Neuronal stem cell (in vitro differentiated cells): ENCODE data around the gene MFN2.
"Not testable (repeated sequence)": the region's sequence is repeated elsewhere in the genome, so short reads cannot be mapped to it uniquely, and the experiment has no call there.

Source experiments
- DNase-seq: peaks from one replicate; pipeline ENCODE4 v3.0.0-alpha.2; 2013; ENCODE audit warnings: low spot score
- H2AFZ ChIP-seq: one replicate; pipeline ENCODE4 v1.6.1; 2013; ENCODE audit warnings: mild to moderate bottlenecking, low read length, inconsistent platforms
- H2AK5ac ChIP-seq: 2 replicates; pipeline ENCODE4 v1.6.1; 2013; ENCODE audit warnings: low read depth, mild to moderate bottlenecking, inconsistent platforms, low read length, moderate library complexity, mixed read lengths
- H2BK120ac ChIP-seq: 2 replicates; pipeline ENCODE4 v1.6.1; 2013; ENCODE audit warnings: low read depth, mild to moderate bottlenecking, inconsistent platforms, low read length, moderate library complexity, mixed read lengths
- H2BK12ac ChIP-seq: one replicate; pipeline ENCODE4 v1.6.1; 2013; ENCODE audit warnings: low read length, inconsistent platforms
- H2BK15ac ChIP-seq: 2 replicates; pipeline ENCODE4 v1.6.1; 2013; ENCODE audit warnings: mild to moderate bottlenecking, low read length, inconsistent platforms, mixed read lengths
- H2BK5ac ChIP-seq: one replicate; pipeline ENCODE4 v1.6.1; 2013; ENCODE audit warnings: inconsistent platforms, mild to moderate bottlenecking, low read length, moderate library complexity
- H3K14ac ChIP-seq: one replicate; pipeline ENCODE4 v1.6.1; 2013; ENCODE audit warnings: low read length, inconsistent platforms
- H3K18ac ChIP-seq: 2 replicates; pipeline ENCODE4 v1.6.1; 2013; ENCODE audit warnings: low read length, inconsistent platforms
- H3K23ac ChIP-seq: 2 replicates; pipeline ENCODE4 v1.6.1; 2013; ENCODE audit warnings: low read depth, mild to moderate bottlenecking, mixed read lengths, low read length, inconsistent platforms; ENCODE audit not compliant: poor library complexity
- H3K27ac ChIP-seq: replicated peaks from 3 replicates; pipeline ENCODE4 v1.5.1; 2013; ENCODE audit warnings: low read length, inconsistent platforms
- H3K27me3 ChIP-seq, 3 experiments: 2 replicates each; pipeline ENCODE4 v1.6.1; 2013; ENCODE audit warnings: low read length in 3 of 3, mild to moderate bottlenecking in 2 of 3, inconsistent platforms in 1 of 3, low read depth in 1 of 3, mixed read lengths in 1 of 3, moderate library complexity in 1 of 3; ENCODE audit not compliant: control insufficient read depth in 3 of 3, insufficient read depth in 3 of 3
- H3K36me3 ChIP-seq, 2 donors: replicated peaks in 1 of 2; 2 replicates each; pipeline ENCODE4 v1.6.1; 2013; ENCODE audit warnings: low read length in 2 of 2; ENCODE audit not compliant: control insufficient read depth in 2 of 2, insufficient read depth in 2 of 2
- H3K4ac ChIP-seq: 2 replicates; pipeline ENCODE4 v1.6.1; 2013; ENCODE audit warnings: inconsistent platforms, mild to moderate bottlenecking, low read length, moderate library complexity
- H3K4me1 ChIP-seq, 2 donors: 1 replicate in 1 of 2; 2 replicates in 1 of 2; pipeline ENCODE4 v1.6.1; 2013; ENCODE audit warnings: low read length in 2 of 2, low read depth in 1 of 2; ENCODE audit not compliant: control insufficient read depth in 2 of 2, insufficient read depth in 1 of 2
- H3K4me2 ChIP-seq: one replicate; pipeline ENCODE4 v1.6.1; 2013; ENCODE audit warnings: mild to moderate bottlenecking, low read length, inconsistent platforms; ENCODE audit not compliant: insufficient read depth, poor library complexity, severe bottlenecking
- H3K4me3 ChIP-seq, 2 donors: 2 replicates each; pipeline ENCODE4 v1.5.1; 2013; ENCODE audit warnings: low read length in 2 of 2, mild to moderate bottlenecking in 2 of 2, inconsistent platforms in 1 of 2, moderate library complexity in 1 of 2
- H3K79me1 ChIP-seq: one replicate; pipeline ENCODE4 v1.6.1; 2013; ENCODE audit warnings: low read depth, mild to moderate bottlenecking, inconsistent platforms, low read length, moderate library complexity
- H3K9ac ChIP-seq: one replicate; pipeline ENCODE4 v1.6.1; 2013; ENCODE audit warnings: mild to moderate bottlenecking, low read depth, low read length, inconsistent platforms; ENCODE audit not compliant: poor library complexity
- H3K9me3 ChIP-seq, 2 donors: replicated peaks in 1 of 2; 2 replicates each; pipeline versions ENCODE3 to v1.6.1; 2013; ENCODE audit warnings: low read length in 2 of 2, mild to moderate bottlenecking in 2 of 2, inconsistent platforms in 1 of 2, low read depth in 1 of 2, mixed read lengths in 1 of 2, moderate library complexity in 1 of 2; ENCODE audit not compliant: control insufficient read depth in 2 of 2, insufficient read depth in 1 of 2
- H4K8ac ChIP-seq: one replicate; pipeline ENCODE4 v1.6.1; 2013; ENCODE audit warnings: low read depth, mild to moderate bottlenecking, inconsistent platforms, low read length, moderate library complexity
- H4K91ac ChIP-seq: one replicate; pipeline ENCODE4 v1.6.1; 2013; ENCODE audit warnings: low read length, low read depth, mild to moderate bottlenecking, inconsistent platforms; ENCODE audit not compliant: poor library complexity
- WGBS, 2 donors: extraction: QIAGEN DNeasy Blood & Tissue Kit; methylation state at CpG; one replicate each; pipeline ENCODE4 v1.1.7; 2013; ENCODE audit warnings: missing lambda C conversion rate in 2 of 2, mixed read lengths in 1 of 2; ENCODE audit not compliant: insufficient read length in 2 of 2, insufficient replicate concordance in 1 of 2; ENCODE audit errors: extremely low coverage in 2 of 2; 5-methylcytosine and 5-hydroxymethylcytosine counted together

The MFN2 gene

DNA sequence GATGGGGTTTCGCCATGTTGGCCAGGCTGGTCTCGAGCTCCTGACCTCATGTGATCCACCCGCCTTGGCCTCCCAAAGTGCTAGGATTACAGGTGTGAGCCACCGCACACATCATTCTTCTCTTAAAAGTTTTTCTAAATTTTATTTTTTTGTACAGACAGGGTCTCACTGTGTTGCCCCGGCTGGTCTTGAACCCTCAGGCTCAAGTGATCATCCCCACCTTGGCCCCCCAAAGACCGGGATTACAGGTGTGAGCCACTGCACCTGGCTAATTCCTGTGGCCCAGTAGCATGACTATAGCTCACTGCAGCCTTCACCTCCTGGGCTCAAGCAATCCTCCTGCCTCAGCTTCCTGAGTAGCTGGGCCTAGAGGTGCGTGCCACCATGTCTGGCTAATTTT is 40.5 kb upstream of the MFN2 start:
- WGBS, 2 donors, result no CpG with 5 or more reads among the region's 7 CpGs
- not testable (repeated sequence) for H3K4ac ChIP-seq, H2BK12ac ChIP-seq, H3K4me3 ChIP-seq, H4K8ac ChIP-seq, H3K23ac ChIP-seq, H3K4me2 ChIP-seq, H3K9me3 ChIP-seq, H2BK5ac ChIP-seq, H2AFZ ChIP-seq, H2BK120ac ChIP-seq, DNase-seq, H3K27me3 ChIP-seq, H3K79me1 ChIP-seq, H3K9ac ChIP-seq, H3K14ac ChIP-seq, H3K18ac ChIP-seq, H4K91ac ChIP-seq, H3K27ac ChIP-seq, H2AK5ac ChIP-seq, H2BK15ac ChIP-seq
- peaks cover 3 to 11% of the 10 kb centered on the region in 2 donors for H3K36me3 ChIP-seq
- peaks cover 10 to 16% of the 10 kb centered on the region in 2 donors for H3K4me1 ChIP-seq

DNA sequence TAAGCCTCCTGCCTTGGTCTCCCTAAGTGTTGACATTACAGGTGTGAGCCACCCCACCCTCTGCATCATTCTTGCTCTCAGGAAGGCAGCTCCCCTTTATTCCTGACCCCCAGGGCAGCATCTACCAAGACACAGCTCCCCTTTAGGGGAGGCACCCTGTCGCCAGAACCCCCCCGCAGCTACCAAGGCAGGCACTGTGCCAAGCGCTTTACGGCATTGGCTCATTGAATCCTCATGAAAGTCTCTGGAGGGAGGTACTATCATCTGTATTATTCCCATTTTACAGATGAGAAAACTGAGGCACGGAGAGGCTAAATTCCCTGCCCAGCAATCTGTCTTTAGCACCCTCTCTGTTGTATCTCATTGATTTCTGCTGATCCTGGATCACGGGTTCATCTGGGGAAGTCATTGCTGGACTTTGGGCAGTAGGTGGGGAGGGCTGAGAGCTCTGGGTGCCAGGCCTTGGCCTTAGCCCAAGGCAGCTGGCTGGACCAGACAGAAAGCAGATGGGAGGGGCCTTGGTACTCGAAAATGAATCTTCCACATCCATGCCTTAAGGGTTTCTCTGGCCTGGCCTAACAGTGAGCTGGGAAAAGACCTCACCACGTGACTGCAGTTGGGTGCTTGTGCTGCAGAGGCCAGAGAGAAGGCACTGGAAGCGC is 39.9 kb upstream of the MFN2 start:
- no peak overlapping the region for H2BK5ac ChIP-seq
- no peak overlapping the region for H2BK120ac ChIP-seq
- no peak overlapping the region for H3K18ac ChIP-seq
- H3K23ac ChIP-seq, result no peak overlapping the region
- no CpG with 5 or more reads among the region's 9 CpGs for WGBS, 2 donors
- peaks cover 3 to 11% of the 10 kb centered on the region in 2 donors for H3K36me3 ChIP-seq
- H2BK15ac ChIP-seq, result no peak overlapping the region
- H3K9me3 ChIP-seq, result no peaks in the 10 kb centered on the region
- H3K4me3 ChIP-seq, result no peak overlapping the region
- peaks cover 8 to 15% of the 10 kb centered on the region in 2 donors for H3K4me1 ChIP-seq
- H3K4me2 ChIP-seq, result no peak overlapping the region
- no peak overlapping the region for H3K27ac ChIP-seq
- H2AK5ac ChIP-seq, result no peak overlapping the region
- no peak overlapping the region for H4K91ac ChIP-seq
- no peak overlapping the region for H3K9ac ChIP-seq
- H4K8ac ChIP-seq, result no peak overlapping the region
- H3K27me3 ChIP-seq, result no peaks in the 10 kb centered on the region
- no peak for DNase-seq
- H3K79me1 ChIP-seq, result no peaks in the 10 kb centered on the region
- no peak overlapping the region for H3K4ac ChIP-seq
- H3K14ac ChIP-seq, result no peak overlapping the region
- no peak overlapping the region for H2BK12ac ChIP-seq
- no peak overlapping the region for H2AFZ ChIP-seq

DNA sequence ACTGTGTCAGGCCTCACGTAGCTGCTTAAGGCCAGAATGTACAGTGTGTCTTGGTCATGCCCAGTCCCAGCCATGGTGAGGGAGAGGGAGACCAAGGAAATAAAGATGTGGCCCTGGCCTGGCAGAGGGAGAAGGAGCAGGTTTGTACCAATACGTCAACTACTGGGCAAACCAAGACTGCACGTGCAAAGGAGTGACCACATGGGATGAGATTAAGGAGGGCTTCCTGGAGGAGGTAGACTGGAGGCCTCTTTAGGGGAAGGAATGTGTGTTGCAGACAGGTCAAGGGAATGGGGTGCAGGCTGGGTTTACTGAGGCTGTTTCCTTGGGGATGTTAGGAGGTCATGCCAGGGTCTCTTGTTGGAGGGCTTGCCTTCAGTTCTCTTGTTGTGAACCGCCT is 38.0 kb upstream of the MFN2 start:
- Histone ChIP-seq H3K4me2 (no peak overlapping the region), H3K23ac (no peak overlapping the region), H3K9me3 (no peaks in the 10 kb centered on the region), H4K8ac (no peak overlapping the region), H2BK5ac (no peak overlapping the region), H4K91ac (no peak overlapping the region), H3K4me1 (peaks cover 8 to 15% of the 10 kb centered on the region in 2 donors), H3K14ac (no peak overlapping the region), H3K79me1 (no peaks in the 10 kb centered on the region), H2BK15ac (no peak overlapping the region), H2AK5ac (no peak overlapping the region), H2AFZ (no peak overlapping the region), H3K4me3 (no peak overlapping the region), H3K18ac (no peak overlapping the region), H3K27me3 (no peaks in the 10 kb centered on the region), H3K4ac (no peak overlapping the region), H3K36me3 (peaks cover 3 to 7% of the 10 kb centered on the region in 2 donors), H3K27ac (no peak overlapping the region), H2BK120ac (no peak overlapping the region), H3K9ac (no peak overlapping the region), H2BK12ac (no peak overlapping the region)
- no peak for DNase-seq
- WGBS, 2 donors, result no CpG with 5 or more reads among the region's 4 CpGs

DNA sequence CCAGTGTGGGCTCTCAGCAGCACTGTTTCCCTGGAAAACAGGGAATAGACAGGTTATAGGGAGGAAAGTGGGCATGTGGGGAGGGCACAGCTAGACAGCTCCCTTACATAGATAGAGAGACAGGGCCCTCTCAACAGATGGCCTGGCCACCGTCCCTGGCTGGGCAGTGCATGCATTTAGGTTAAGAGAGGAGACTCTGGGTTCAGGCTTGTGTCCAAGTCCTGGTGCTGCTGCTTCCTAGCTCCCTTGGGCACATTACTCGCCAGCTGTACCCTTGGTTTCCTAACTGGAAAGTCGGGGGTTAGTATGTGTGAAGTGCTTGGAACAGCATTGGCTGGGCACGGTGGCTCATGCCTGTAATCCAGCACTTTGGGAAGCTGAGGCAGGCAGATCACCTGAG is 36.6 kb upstream of the MFN2 start:
- Histone ChIP-seq H2BK5ac (peak overlapping the region; percentile 62), H3K14ac (no peak overlapping the region), H2AK5ac (no peak overlapping the region), H4K91ac (no peak overlapping the region), H3K79me1 (no peaks in the 10 kb centered on the region), H3K4me2 (no peak overlapping the region), H3K23ac (no peak overlapping the region), H2AFZ (no peak overlapping the region), H3K27ac (no peak overlapping the region), H3K9ac (no peak overlapping the region), H2BK12ac (no peak overlapping the region), H3K4me1 (peaks cover 8 to 14% of the 10 kb centered on the region in 2 donors), H2BK15ac (no peak overlapping the region), H3K9me3 (peaks cover 0 to under 1% of the 10 kb centered on the region in 2 donors), H2BK120ac (no peak overlapping the region), H3K4me3 (no peak overlapping the region), H3K27me3 (no peaks in the 10 kb centered on the region), H3K18ac (peak overlapping the region; percentile 0), H4K8ac (no peak overlapping the region), H3K36me3 (peaks cover 3 to 11% of the 10 kb centered on the region in 2 donors), H3K4ac (no peak overlapping the region)
- WGBS, 2 donors, result no CpG with 5 or more reads among the region's 4 CpGs
- DNase-seq, result no peak
